Kidney epithelial cell (primary cell): Measurements from ENCODE around the gene MTMR3. TPM values are rescaled to one million over a fixed set of nuclear protein-coding genes. Genes with fewer than 3 reads are reported as not detected.

Experiments
- DNase-seq: peaks from one replicate; pipeline ENCODE4 v3.0.0-alpha.2; 2010; ENCODE audit warnings: low read depth
- H3K27me3 ChIP-seq: 2 replicates; pipeline ENCODE4 v1.6.0; 2011; ENCODE audit warnings: low read length; ENCODE audit not compliant: control insufficient read depth, insufficient read depth
- H3K36me3 ChIP-seq: 2 replicates; pipeline ENCODE4 v1.5.1; 2011; ENCODE audit warnings: low read length; ENCODE audit not compliant: control insufficient read depth, insufficient read depth
- H3K4me3 ChIP-seq: 2 replicates; pipeline ENCODE4 v1.5.1; 2011; ENCODE audit warnings: low read depth, mild to moderate bottlenecking, control low read depth, low read length
- total RNA-seq: library from RNA; depleted of rRNA; stranded (reverse); fragments of >200 nt; gene quantifications from 2 replicates; pipeline ENCODE4 v1.2.3, GENCODE V29; 2015
- TF ChIP-seq, protein P1 (sequence below): IDR thresholded peaks from 2 replicates; pipeline ENCODE4 v1.5.1; 2011; ENCODE audit warnings: mild to moderate bottlenecking, moderate library complexity, low read length, control low read depth, inconsistent platforms; ENCODE audit not compliant: insufficient read depth, poor library complexity, severe bottlenecking

Gene MTMR3
- total RNA-seq, 1 donor from 2014 or later: 31.9 TPM

DNA sequence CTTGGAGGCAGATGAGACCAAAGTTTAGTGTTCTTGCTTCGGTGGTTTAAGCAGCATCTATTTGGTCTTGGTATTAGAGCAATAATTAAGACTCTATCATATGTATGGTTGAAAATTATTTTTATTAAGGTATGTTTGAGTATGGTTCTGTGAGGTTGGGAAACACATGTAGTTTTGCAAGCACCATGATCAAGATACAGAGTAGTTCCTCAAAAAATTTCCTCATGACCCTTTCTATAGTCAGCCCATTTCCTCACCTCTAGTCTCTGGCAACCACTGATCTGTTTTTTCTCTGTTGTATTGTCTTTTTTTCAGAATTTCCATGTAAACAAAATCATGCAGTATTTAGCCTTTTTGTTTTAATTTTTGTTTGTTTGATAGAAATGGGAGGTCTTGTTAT is 18.4 kb downstream of the MTMR3 start:
- Histone ChIP-seq H3K36me3 (no peaks in the 10 kb centered on the region), H3K4me3 (no peak overlapping the region), H3K27me3 (no peaks in the 10 kb centered on the region)
- TF ChIP-seq, protein P1, sequence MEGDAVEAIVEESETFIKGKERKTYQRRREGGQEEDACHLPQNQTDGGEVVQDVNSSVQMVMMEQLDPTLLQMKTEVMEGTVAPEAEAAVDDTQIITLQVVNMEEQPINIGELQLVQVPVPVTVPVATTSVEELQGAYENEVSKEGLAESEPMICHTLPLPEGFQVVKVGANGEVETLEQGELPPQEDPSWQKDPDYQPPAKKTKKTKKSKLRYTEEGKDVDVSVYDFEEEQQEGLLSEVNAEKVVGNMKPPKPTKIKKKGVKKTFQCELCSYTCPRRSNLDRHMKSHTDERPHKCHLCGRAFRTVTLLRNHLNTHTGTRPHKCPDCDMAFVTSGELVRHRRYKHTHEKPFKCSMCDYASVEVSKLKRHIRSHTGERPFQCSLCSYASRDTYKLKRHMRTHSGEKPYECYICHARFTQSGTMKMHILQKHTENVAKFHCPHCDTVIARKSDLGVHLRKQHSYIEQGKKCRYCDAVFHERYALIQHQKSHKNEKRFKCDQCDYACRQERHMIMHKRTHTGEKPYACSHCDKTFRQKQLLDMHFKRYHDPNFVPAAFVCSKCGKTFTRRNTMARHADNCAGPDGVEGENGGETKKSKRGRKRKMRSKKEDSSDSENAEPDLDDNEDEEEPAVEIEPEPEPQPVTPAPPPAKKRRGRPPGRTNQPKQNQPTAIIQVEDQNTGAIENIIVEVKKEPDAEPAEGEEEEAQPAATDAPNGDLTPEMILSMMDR: no peak
- DNase-seq: no peak

DNA sequence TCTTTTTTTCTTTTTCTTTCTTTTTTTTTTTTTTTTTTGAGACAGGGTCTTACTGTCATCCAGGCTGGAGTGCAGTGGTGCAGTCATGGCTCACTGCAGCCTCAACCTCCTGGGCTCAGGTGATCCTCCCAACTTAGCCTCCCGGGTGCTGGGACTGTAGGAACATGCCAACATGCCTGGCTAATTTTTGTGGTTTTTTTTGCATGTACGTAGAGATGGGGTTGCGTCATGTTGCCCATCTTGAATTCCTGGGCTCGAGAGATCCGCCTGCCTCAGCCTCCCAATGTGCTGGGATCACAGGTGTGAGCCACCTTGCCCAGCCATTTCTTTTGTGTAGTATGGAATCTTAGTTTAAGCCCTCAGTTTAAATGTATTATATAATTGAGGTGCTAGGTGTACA is 20.4 kb downstream of the MTMR3 start:
- no peak for DNase-seq
- TF ChIP-seq, protein P1: no peak
- Histone ChIP-seq H3K36me3 (no peaks in the 10 kb centered on the region), H3K4me3 (no peak overlapping the region), H3K27me3 (no peaks in the 10 kb centered on the region)

DNA sequence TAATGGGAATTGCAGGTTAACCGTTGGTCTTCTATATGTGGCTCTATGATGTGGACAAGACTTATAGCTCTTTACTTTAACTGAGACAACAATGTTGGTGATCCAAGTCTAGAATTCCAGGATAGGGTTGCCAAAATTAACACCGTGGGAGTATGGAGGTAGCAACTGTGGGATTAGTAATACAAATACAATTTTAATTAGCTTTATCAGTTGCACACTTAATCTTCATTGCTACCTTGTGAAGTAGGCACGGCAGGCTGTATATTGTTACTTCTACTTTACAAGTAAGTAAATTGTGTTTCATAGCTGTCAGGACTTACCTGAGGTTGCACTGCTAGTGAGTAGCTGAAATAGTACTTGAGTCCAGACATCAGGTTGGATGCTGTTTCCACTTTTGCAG is 21.0 kb downstream of the MTMR3 start:
- Histone ChIP-seq H3K27me3 (no peaks in the 10 kb centered on the region), H3K36me3 (no peaks in the 10 kb centered on the region), H3K4me3 (no peak overlapping the region)
- TF ChIP-seq, protein P1: no peak
- no peak for DNase-seq

DNA sequence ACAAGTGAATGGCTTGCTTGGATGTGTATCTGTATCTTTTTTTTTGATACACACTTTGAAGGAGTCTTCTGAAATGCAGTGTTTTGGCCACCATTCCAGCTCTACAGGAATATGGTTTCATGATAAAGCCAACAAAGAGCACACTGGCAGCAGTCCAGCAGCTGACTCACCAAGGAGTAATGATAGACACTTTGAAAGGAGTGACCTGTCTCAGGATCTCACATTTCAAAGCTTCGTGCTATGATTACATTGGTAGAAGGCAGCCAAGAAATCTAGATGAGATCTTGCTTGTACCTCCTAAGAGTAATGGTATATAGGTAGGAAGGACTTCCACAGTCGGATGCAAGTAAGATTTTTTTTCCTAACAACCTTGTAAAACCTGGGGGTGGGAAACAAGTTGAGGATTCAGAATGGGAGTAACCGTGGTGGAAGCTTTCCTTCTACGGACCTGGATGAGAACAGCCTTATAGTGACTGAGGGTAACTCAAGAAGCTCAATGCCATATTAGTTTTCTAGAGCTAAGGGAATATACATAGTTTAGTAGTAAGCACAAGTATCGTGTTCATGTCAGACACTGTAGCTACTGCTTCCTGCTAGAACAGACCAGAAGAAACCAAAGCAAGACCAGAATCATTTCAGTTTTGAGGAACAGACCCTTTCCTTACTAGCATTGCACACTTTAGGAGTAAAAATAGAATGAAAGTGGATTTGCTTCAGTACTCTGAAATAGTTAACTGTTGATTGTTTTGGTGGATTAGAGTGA is 25.0 kb downstream of the MTMR3 start:
- Histone ChIP-seq H3K27me3 (no peaks in the 10 kb centered on the region), H3K36me3 (no peaks in the 10 kb centered on the region), H3K4me3 (no peak overlapping the region)
- TF ChIP-seq, protein P1: no peak
- DNase-seq: peak; percentile 92

DNA sequence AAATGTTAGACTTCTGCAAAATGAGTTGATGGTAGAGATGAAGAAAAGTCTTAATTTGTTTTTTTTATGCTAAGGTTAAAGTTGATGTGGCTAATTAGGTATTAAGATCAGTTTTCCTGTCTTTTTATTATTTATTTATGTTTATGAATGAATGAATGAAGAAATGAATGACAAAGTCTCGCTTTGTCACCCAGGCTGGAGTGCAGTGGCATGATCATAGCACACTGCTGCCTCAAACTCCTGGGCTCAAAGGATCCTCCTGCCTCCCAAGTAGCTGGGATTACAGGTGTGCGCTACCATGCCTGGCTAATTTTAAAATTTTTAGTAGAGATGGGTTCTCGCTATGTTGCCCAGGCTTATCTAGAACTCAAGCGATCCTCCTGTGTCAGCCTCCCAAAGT is 29.2 kb downstream of the MTMR3 start:
- no peaks in the 10 kb centered on the region for H3K36me3 ChIP-seq
- no peaks in the 10 kb centered on the region for H3K27me3 ChIP-seq
- TF ChIP-seq, protein P1: no peak
- no peak overlapping the region for H3K4me3 ChIP-seq
- DNase-seq: no peak

DNA sequence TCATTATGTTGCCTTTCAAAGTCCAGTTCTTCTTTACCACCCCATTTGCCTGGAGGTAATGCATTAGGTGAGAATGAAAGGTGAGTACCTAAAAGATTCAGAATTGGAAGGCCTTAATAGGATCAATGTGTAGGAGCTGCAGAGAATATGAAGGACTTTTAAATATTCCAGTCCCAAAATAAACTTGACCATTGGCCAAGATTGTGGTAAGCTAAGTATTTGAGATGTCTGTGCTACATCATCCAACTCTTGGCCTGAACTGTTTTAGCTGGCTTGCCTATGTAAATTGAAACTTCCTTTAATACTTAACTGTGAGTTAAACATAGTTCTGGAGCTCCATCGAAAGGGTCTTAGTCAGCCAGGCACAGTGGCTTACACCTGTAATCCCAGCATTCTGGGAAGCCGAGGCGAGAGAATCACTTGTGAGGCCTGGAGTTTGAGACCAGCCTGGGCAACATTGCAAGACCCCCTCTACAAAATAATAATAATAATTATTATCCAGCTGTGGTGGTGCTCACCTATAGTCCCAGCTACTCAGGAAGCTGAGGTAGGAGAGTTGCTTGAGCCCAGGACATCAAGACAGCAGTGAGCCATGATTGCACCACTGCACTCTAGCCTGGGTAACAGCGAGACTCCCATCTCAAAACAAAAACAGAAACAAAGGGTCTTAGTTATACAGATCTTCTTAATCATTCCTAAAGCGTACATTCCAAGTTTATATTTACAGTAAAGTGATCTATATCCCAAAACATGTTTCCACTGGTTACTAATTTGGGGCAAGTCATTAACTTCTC is 29.8 kb downstream of the MTMR3 start:
- TF ChIP-seq, protein P1: no peak
- DNase-seq: peak; percentile 52
- no peaks in the 10 kb centered on the region for H3K27me3 ChIP-seq
- no peaks in the 10 kb centered on the region for H3K36me3 ChIP-seq
- H3K4me3 ChIP-seq: no peak overlapping the region
